Uterus (tissue), 2 donors: ENCODE results near the gene GPR55.

Experiments used
- CTCF ChIP-seq, 4 experiments: fragments of 200-600 bp in 2 of 4; fragments of 450-650 bp in 2 of 4; sonication (generic) in 2 of 4; IDR thresholded peaks; one replicate each; pipeline ENCODE4 v1.5.1; 2016 to 2019; ENCODE audit warnings: antibody characterized with exemption in 4 of 4, mild to moderate bottlenecking in 2 of 4, moderate library complexity in 1 of 4
- POLR2A ChIP-seq, 2 donors: fragments of 450-650 bp; IDR thresholded peaks; one replicate each; pipeline ENCODE4 v1.6.1; 2016; ENCODE audit warnings: antibody characterized with exemption in 2 of 2, mild to moderate bottlenecking in 1 of 2, moderate library complexity in 1 of 2

- no peak for TF ChIP-seq POLR2A (IDR thresholded peaks at IDR 0.05)
- TF ChIP-seq CTCF (IDR thresholded peaks at IDR 0.05): no peak
Measured at GRCh38 chr2:230930149-230930780, 5.2 kb upstream of the GPR55 start.
